ENCODE results near the gene GNB1L.
"Not testable (repeated sequence)": the region's sequence is repeated elsewhere in the genome, so short reads cannot be mapped to it uniquely, and the experiment has no call there.

DNA sequence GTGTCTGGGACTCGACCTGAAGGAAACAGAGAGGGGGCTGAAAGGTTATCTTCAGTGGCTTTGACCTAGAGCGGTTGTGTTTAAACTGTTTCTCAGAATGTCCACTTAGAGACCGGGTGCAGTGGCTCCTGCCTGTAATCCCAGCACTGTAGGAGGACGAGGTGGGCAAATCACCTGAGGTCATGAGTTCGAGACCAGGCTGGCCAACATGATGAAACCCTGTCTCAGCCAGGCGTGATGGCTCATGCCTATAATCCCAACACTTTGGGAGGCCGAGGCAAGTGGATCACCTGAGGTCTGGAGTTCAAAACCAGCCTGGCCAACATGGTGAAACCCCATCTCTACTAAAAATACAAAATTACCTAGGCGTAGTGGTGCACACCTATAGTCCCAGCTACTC lies 28.8 kb upstream of the GNB1L start:
- TF ChIP-seq, protein P1, sequence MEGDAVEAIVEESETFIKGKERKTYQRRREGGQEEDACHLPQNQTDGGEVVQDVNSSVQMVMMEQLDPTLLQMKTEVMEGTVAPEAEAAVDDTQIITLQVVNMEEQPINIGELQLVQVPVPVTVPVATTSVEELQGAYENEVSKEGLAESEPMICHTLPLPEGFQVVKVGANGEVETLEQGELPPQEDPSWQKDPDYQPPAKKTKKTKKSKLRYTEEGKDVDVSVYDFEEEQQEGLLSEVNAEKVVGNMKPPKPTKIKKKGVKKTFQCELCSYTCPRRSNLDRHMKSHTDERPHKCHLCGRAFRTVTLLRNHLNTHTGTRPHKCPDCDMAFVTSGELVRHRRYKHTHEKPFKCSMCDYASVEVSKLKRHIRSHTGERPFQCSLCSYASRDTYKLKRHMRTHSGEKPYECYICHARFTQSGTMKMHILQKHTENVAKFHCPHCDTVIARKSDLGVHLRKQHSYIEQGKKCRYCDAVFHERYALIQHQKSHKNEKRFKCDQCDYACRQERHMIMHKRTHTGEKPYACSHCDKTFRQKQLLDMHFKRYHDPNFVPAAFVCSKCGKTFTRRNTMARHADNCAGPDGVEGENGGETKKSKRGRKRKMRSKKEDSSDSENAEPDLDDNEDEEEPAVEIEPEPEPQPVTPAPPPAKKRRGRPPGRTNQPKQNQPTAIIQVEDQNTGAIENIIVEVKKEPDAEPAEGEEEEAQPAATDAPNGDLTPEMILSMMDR (IDR thresholded peaks at IDR 0.05), result not testable (repeated sequence)
- not testable (repeated sequence) for TF ChIP-seq EP300 (IDR thresholded peaks at IDR 0.05)

Data from esophagus muscularis mucosa (tissue), 3 donors.